Subcutaneous adipose tissue (tissue), 4 donors: ENCODE results near the gene CASK. TPM values are rescaled to one million over a fixed set of nuclear protein-coding genes. Genes with fewer than 3 reads are reported as not detected.

ENCODE experiments used
- CTCF ChIP-seq: fragments of 450-650 bp; IDR thresholded peaks from one replicate; pipeline ENCODE4 v1.5.1; 2016; ENCODE audit warnings: low read depth, mild to moderate bottlenecking, control low read depth, antibody characterized with exemption, moderate library complexity
- total RNA-seq, 4 donors: library from RNA; depleted of rRNA; stranded (reverse); fragments of >200 nt; gene quantifications; one replicate each; pipeline ENCODE4 v1.1.0, GENCODE V29; 2016

Gene CASK
- total RNA-seq, 4 donors from 2014 or later: 27.4 to 48.1 (median 32.5) TPM

GRCh38 chrX:41653125-41653524 lies 270.2 kb downstream of the CASK start:
- no peak for TF ChIP-seq CTCF

- TF ChIP-seq CTCF: no peak
These were observed 289.1 kb downstream of the CASK start for GRCh38 chrX:41634284-41634683.

GRCh38 chrX:41630091-41630490 lies 293.3 kb downstream of the CASK start:
- TF ChIP-seq CTCF: no peak

- no peak for TF ChIP-seq CTCF
These were observed 293.8 kb downstream of the CASK start for GRCh38 chrX:41629539-41629938.

GRCh38 chrX:41621222-41621723 lies 302.1 kb downstream of the CASK start:
- no peak for TF ChIP-seq CTCF

- TF ChIP-seq CTCF: no peak
These were observed 304.1 kb downstream of the CASK start for GRCh38 chrX:41619221-41619620.

- no peak for TF ChIP-seq CTCF
These were observed 306.4 kb downstream of the CASK start for GRCh38 chrX:41616935-41617334.
